ENCODE data around the gene NSUN4.

Gene NSUN4

GRCh38 chr1:46403916-46404315, 63.3 kb downstream of the NSUN4 start:
- H3K4me3 ChIP-seq (ENCODE audit: control insufficient read depth, low read depth, low read length), result no peak overlapping the region
- no peak for DNase-seq (ENCODE audit: low read depth)
- TF ChIP-seq CTCF (conservative IDR thresholded peaks at IDR 0.05; ENCODE audit: control insufficient read depth, insufficient read depth, low read depth, low read length), result no peak

GRCh38 chr1:46404482-46405196, 64.0 kb downstream of the NSUN4 start:
- no peak overlapping the region for H3K4me3 ChIP-seq (ENCODE audit: control insufficient read depth, low read depth, low read length)
- DNase-seq (ENCODE audit: low read depth), result no peak
- no peak for TF ChIP-seq CTCF (conservative IDR thresholded peaks at IDR 0.05; ENCODE audit: control insufficient read depth, insufficient read depth, low read depth, low read length)

GRCh38 chr1:46405197-46405555, 64.6 kb downstream of the NSUN4 start:
- H3K4me3 ChIP-seq (ENCODE audit: control insufficient read depth, low read depth, low read length), result no peak overlapping the region
- no peak for DNase-seq (ENCODE audit: low read depth)

GRCh38 chr1:46405724-46406123, 65.1 kb downstream of the NSUN4 start:
- no peak for TF ChIP-seq CTCF (conservative IDR thresholded peaks at IDR 0.05; ENCODE audit: control insufficient read depth, insufficient read depth, low read depth, low read length)
- no peak for DNase-seq (ENCODE audit: low read depth)
- no peak overlapping the region for H3K4me3 ChIP-seq (ENCODE audit: control insufficient read depth, low read depth, low read length)

More at GRCh38 chr1:46405197-46405555, 64.6 kb downstream of the NSUN4 start:
- no peak for TF ChIP-seq CTCF (conservative IDR thresholded peaks at IDR 0.05; ENCODE audit: control insufficient read depth, insufficient read depth, low read depth, low read length)

GRCh38 chr1:46406881-46407608, 66.4 kb downstream of the NSUN4 start:
- DNase-seq (ENCODE audit: low read depth), result no peak
- no peak overlapping the region for H3K4me3 ChIP-seq (ENCODE audit: control insufficient read depth, low read depth, low read length)
- no peak for TF ChIP-seq CTCF (conservative IDR thresholded peaks at IDR 0.05; ENCODE audit: control insufficient read depth, insufficient read depth, low read depth, low read length)

- no peak for DNase-seq (ENCODE audit: low read depth)
- no peak overlapping the region for H3K4me3 ChIP-seq (ENCODE audit: control insufficient read depth, low read depth, low read length)
- no peak for TF ChIP-seq CTCF (conservative IDR thresholded peaks at IDR 0.05; ENCODE audit: control insufficient read depth, insufficient read depth, low read depth, low read length)
Observed at GRCh38 chr1:46407636-46408035, 67.0 kb downstream of the NSUN4 start.

All from fibroblast of mammary gland (primary cell).